HCT116 (cell line): ENCODE measurements around the gene ENPP4. TPM values are rescaled to one million over a fixed set of nuclear protein-coding genes. Genes with fewer than 3 reads are reported as not detected.

Experiments
- ATAC-seq: fragments of 200-7000 bp; cut with Tn5 transposase; 2 replicates; pipeline ENCODE4 v1.9.1; 2020; ENCODE audit warnings: mild to moderate bottlenecking, moderate library complexity
- BruUV-seq: library from RNA; stranded (reverse); fragments of 400-500 nt; replicated peaks from 2 replicates; lab custom pipeline; 2021; lab: Mats Ljungman, UMichigan
- CTCF ChIA-PET: fragments of 300-600 bp; sonication (Branson Sonifier 250); formaldehyde crosslinking; loops from one replicate; lab custom pipeline; 2021; ENCODE audit warnings: antibody characterized with exemption; lab: Charles Lee
- POLR2A ChIA-PET: fragments of 300-600, 350-600 bp; sonication (Branson Sonifier 250); formaldehyde crosslinking; loops from one replicate; lab custom pipeline; 2021; ENCODE audit warnings: antibody characterized with exemption; lab: Charles Lee
- RAD21 ChIA-PET, 2 experiments: fragments of 300-600 bp; sonication (Branson Sonifier 250); formaldehyde crosslinking; loops; one replicate each; lab custom pipeline; 2023; ENCODE audit warnings: low total read pairs in 2 of 2; ENCODE audit not compliant: uncharacterized antibody in 2 of 2, unreplicated experiment in 2 of 2, low non-redundant PET in 1 of 2; lab: Charles Lee
- DNase-seq: peaks from one replicate; pipeline ENCODE4 v3.0.0-alpha.2; 2010; ENCODE audit warnings: low read depth, low spot score
- H2AFZ ChIP-seq: fragments of 200-600 bp; shearing (Covaris generic), sonication (generic); 2 replicates; pipeline ENCODE4 v1.6.1; 2017; ENCODE audit warnings: low read depth, mixed run types, mixed read lengths, antibody characterized with exemption, low read length; ENCODE audit not compliant: poor library complexity, severe bottlenecking
- H3K27ac ChIP-seq: 2 replicates; pipeline ENCODE4 v1.5.1; 2012; ENCODE audit warnings: low read depth, low read length
- H3K27me3 ChIP-seq: fragments of 200-600 bp; sonication (generic); 2 replicates; pipeline ENCODE4 v1.6.1; 2016; ENCODE audit warnings: mixed run types, low read length, mixed read lengths; ENCODE audit not compliant: insufficient read depth
- H3K36me3 ChIP-seq, 2 experiments: fragments of 200-500 bp in 1 of 2; fragments of 200-600 bp in 1 of 2; sonication (Bioruptor generic) in 1 of 2; sonication (generic) in 1 of 2; 2 replicates each; pipeline versions ENCODE4 v1.5.1 to v1.6.1; 2014 to 2016; ENCODE audit warnings: low read length in 2 of 2, inconsistent platforms in 1 of 2, mixed read lengths in 1 of 2, mixed run types in 1 of 2; ENCODE audit not compliant: insufficient read depth in 2 of 2, control insufficient read depth in 1 of 2
- H3K4me1 ChIP-seq, 2 experiments: fragments of 200-600 bp in 1 of 2; sonication (generic) in 1 of 2; 2 replicates each; pipeline versions ENCODE4 v1.5.1 to v1.6.1; 2012 to 2017; ENCODE audit warnings: low read length in 2 of 2, inconsistent platforms in 1 of 2, mild to moderate bottlenecking in 1 of 2, mixed read lengths in 1 of 2, mixed run types in 1 of 2, moderate library complexity in 1 of 2; ENCODE audit not compliant: insufficient read depth in 2 of 2, control insufficient read depth in 1 of 2
- H3K4me2 ChIP-seq: fragments of 200-600 bp; sonication (generic); 2 replicates; pipeline ENCODE4 v1.6.1; 2017; ENCODE audit warnings: mixed run types, low read length, mixed read lengths
- H3K4me3 ChIP-seq, 2 experiments: fragments of 200-600 bp in 1 of 2; sonication (generic) in 1 of 2; replicated peaks in 1 of 2; 2 replicates each; pipeline ENCODE4 v1.5.1; 2011 to 2016; ENCODE audit warnings: low read length in 2 of 2, control low read depth in 1 of 2, low read depth in 1 of 2, mild to moderate bottlenecking in 1 of 2, mixed read lengths in 1 of 2, mixed run types in 1 of 2
- H3K79me2 ChIP-seq: fragments of 200-600 bp; sonication (generic); 2 replicates; pipeline ENCODE4 v1.6.1; 2017; ENCODE audit warnings: mild to moderate bottlenecking, mixed run types, low read length, moderate library complexity, mixed read lengths; ENCODE audit not compliant: insufficient read depth
- H3K9ac ChIP-seq: fragments of 200-600 bp; sonication (generic); 2 replicates; pipeline ENCODE4 v1.6.1; 2016; ENCODE audit warnings: low read length, mixed read lengths
- H3K9me2 ChIP-seq: fragments of 200-600 bp; sonication (generic), shearing (Covaris generic); 2 replicates; pipeline ENCODE4 v1.6.1; 2017; ENCODE audit warnings: mixed run types, mild to moderate bottlenecking, moderate library complexity; ENCODE audit not compliant: insufficient read depth
- H3K9me3 ChIP-seq, 2 experiments: fragments of 200-500 bp in 1 of 2; fragments of 200-600 bp in 1 of 2; sonication (Bioruptor generic) in 1 of 2; sonication (generic) in 1 of 2; 2 replicates each; pipeline ENCODE4 v1.6.1; 2014 to 2017; ENCODE audit warnings: low read length in 2 of 2, mixed read lengths in 2 of 2, inconsistent platforms in 1 of 2, low read depth in 1 of 2, mild to moderate bottlenecking in 1 of 2, mixed run types in 1 of 2, moderate library complexity in 1 of 2; ENCODE audit not compliant: control insufficient read depth in 1 of 2, insufficient read depth in 1 of 2
- H4K20me1 ChIP-seq: fragments of 200-600 bp; sonication (generic), shearing (Covaris generic); 2 replicates; pipeline ENCODE4 v1.6.1; 2017; ENCODE audit warnings: mixed run types, mild to moderate bottlenecking, moderate library complexity; ENCODE audit not compliant: insufficient read depth
- CBX3 ChIP-seq: IDR thresholded peaks from 2 replicates; pipeline ENCODE4 v1.6.1; 2012; ENCODE audit warnings: low read depth
- CEBPB ChIP-seq: IDR thresholded peaks from 2 replicates; pipeline ENCODE4 v1.6.1; 2012; ENCODE audit warnings: low read depth
- EGR1 ChIP-seq: IDR thresholded peaks from 2 replicates; pipeline ENCODE4 v1.6.1; 2012; ENCODE audit warnings: low read depth
- EZH2 ChIP-seq: fragments of 200-600 bp; sonication (generic); IDR thresholded peaks from 2 replicates; pipeline ENCODE4 v1.6.1; 2017; ENCODE audit warnings: antibody characterized with exemption, mixed run types
- EZH2phosphoT487 ChIP-seq: fragments of 200-600 bp; IDR thresholded peaks from 2 replicates; pipeline ENCODE4 v1.6.1; 2018; ENCODE audit warnings: antibody characterized with exemption, borderline replicate concordance
- FOSL1 ChIP-seq: IDR thresholded peaks from 2 replicates; pipeline ENCODE4 v1.6.1; 2012; ENCODE audit warnings: low read depth
- JUND ChIP-seq: IDR thresholded peaks from 2 replicates; pipeline ENCODE4 v1.6.1; 2012
- POLR2AphosphoS5 ChIP-seq: IDR thresholded peaks from 2 replicates; pipeline ENCODE4 v1.6.1; 2011; ENCODE audit warnings: mild to moderate bottlenecking, low read depth, low read length, moderate library complexity
- SIN3A ChIP-seq: IDR thresholded peaks from 2 replicates; pipeline ENCODE4 v1.6.1; 2012; ENCODE audit warnings: low read depth
- SP1 ChIP-seq: IDR thresholded peaks from 2 replicates; pipeline ENCODE4 v1.6.1; 2012; ENCODE audit warnings: low read depth
- YY1 ChIP-seq: IDR thresholded peaks from 2 replicates; pipeline ENCODE4 v1.6.1; 2011; ENCODE audit warnings: low read length, low read depth, moderate library complexity, mild to moderate bottlenecking; ENCODE audit not compliant: insufficient replicate concordance; ENCODE audit errors: extremely low read depth
- ZFX ChIP-seq: fragments of 450-650 bp; IDR thresholded peaks from 2 replicates; pipeline ENCODE4 v1.6.1; 2017
- ZNF274 ChIP-seq: fragments of 200-500 bp; sonication (Bioruptor generic); IDR thresholded peaks from 2 replicates; pipeline ENCODE4 v1.6.1; 2014; ENCODE audit warnings: mild to moderate bottlenecking, low read depth, low read length, inconsistent platforms
- intact Hi-C: fragments of 100-400 bp; cut with micrococcal nuclease; formaldehyde crosslinking; loops from 2 replicates; pipeline ENCODE4 v1.10.0; 2022
- total RNA-seq: library from RNA; stranded (reverse); gene quantifications from one replicate; pipeline ENCODE4 v1.2.1, GENCODE V29; 2021; ENCODE audit not compliant: unreplicated experiment

ENPP4 gene
- total RNA-seq, 1 experiment from 2014 or later = 9.6 TPM

- no peak overlapping the region for H3K27ac ChIP-seq
- no peak for ATAC-seq
- H2AFZ ChIP-seq = no peak overlapping the region
- no peak overlapping the region for H3K4me3 ChIP-seq
- intact Hi-C loops = no loop called here
- no peaks in the 10 kb centered on the region; the same call in 1 of the 2 replicates for H3K9me2 ChIP-seq
- CTCF ChIA-PET = interaction anchor here (1.0 kb wide), 1 partner anchor 85 kb away, joined by 3 read pairs; no protein-coding TSS in a partner anchor
- no peak overlapping the region for H3K9ac ChIP-seq
- H4K20me1 ChIP-seq = no peaks in the 10 kb centered on the region
- H3K79me2 ChIP-seq = no peaks in the 10 kb centered on the region
- POLR2A ChIA-PET = no interaction called here
- RAD21 ChIA-PET = no interaction called here
- no TSS peak for BruUV-seq
- no peak for DNase-seq
- H3K4me1 ChIP-seq = peaks cover 0 to 7% of the 10 kb centered on the region in 2 experiments; a peak in 2 of 4 replicates
- no peaks in the 10 kb centered on the region for H3K27me3 ChIP-seq
- TF ChIP-seq ZFX = no peak
- TF ChIP-seq SIN3A = no peak
- no peak for TF ChIP-seq POLR2AphosphoS5
- no peak for TF ChIP-seq EGR1
- TF ChIP-seq ZNF274 = no peak
- no peak for TF ChIP-seq CEBPB
- TF ChIP-seq EZH2 = no peak
- TF ChIP-seq YY1 = no peak
- no peak for TF ChIP-seq CBX3
- no peak for TF ChIP-seq JUND
- no peak for TF ChIP-seq FOSL1
- no peaks in the 10 kb centered on the region for H3K36me3 ChIP-seq
- H3K4me2 ChIP-seq = no peak overlapping the region
- H3K9me3 ChIP-seq = no peaks in the 10 kb centered on the region
Observed at GRCh38 chr6:46175446-46175845, 45.7 kb downstream of the ENPP4 start.

GRCh38 chr6:46175976-46176375, 46.2 kb downstream of the ENPP4 start:
- Histone ChIP-seq H3K79me2 (no peaks in the 10 kb centered on the region), H4K20me1 (no peaks in the 10 kb centered on the region), H3K27me3 (no peaks in the 10 kb centered on the region), H2AFZ (no peak overlapping the region), H3K36me3 (no peaks in the 10 kb centered on the region), H3K4me3 (no peak overlapping the region), H3K27ac (no peak overlapping the region), H3K4me2 (no peak overlapping the region), H3K9ac (no peak overlapping the region), H3K9me3 (no peaks in the 10 kb centered on the region)
- CTCF ChIA-PET = interaction anchor here (1.0 kb wide), 1 partner anchor 86 kb away, joined by 3 read pairs; no protein-coding TSS in a partner anchor
- no TSS peak for BruUV-seq
- intact Hi-C loops = no loop called here
- POLR2A ChIA-PET = no interaction called here
- no peak for ATAC-seq
- TF ChIP-seq EZH2phosphoT487 (no peak), SIN3A (no peak), SP1 (no peak), YY1 (no peak), CBX3 (no peak)
- TF ChIP-seq, all 23 proteins: peak for 0
- Histone ChIP-seq H3K9me2 (no peaks in the 10 kb centered on the region; the same call in 1 of the 2 replicates), H3K4me1 (peaks cover 0 to 6% of the 10 kb centered on the region in 2 experiments; a peak in 2 of 4 replicates)
- RAD21 ChIA-PET = no interaction called here
- DNase-seq = no peak
